ENCODE results near the gene DAPK1.

DNA sequence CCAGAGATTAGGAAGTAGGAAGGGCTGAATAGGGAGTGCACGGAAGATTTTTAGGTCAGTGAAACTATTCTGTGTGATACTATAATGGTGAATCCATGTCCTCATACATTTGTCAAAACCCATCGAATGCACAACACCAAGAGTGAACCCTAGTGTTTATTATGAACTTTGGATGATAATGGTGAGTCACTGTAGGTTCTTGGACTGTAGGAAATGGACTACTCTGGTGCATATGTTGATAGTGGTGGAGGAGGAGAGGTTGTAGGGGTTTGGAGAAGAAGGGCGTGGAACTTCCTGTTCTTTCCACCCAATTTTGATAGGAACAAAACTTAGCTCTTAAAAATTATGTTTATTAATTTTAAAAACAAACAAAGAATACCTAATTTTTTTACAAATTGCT is 242.5 kb downstream of the DAPK1 start:
- TF ChIP-seq POLR2AphosphoS5 (IDR thresholded peaks at IDR 0.05; ENCODE audit: insufficient read depth, low read depth, low read length) (no peak), EZH2 (IDR thresholded peaks at IDR 0.05; ENCODE audit: borderline replicate concordance, low read depth, low read length, severe bottlenecking) (no peak), JUN (IDR thresholded peaks at IDR 0.05; ENCODE audit: borderline replicate concordance, insufficient read depth, insufficient read length, low read depth) (no peak), GATA2 (IDR thresholded peaks at IDR 0.05; ENCODE audit: insufficient read depth, insufficient read length, low read depth, low read length) (no peak), POLR2A (IDR thresholded peaks at IDR 0.05; ENCODE audit: low read depth, low read length) (no peak), MAX (IDR thresholded peaks at IDR 0.05; ENCODE audit: insufficient read depth, insufficient read length) (no peak), MYC (IDR thresholded peaks at IDR 0.05; ENCODE audit: low read depth, low read length) (no peak)
- TF ChIP-seq, protein P1, sequence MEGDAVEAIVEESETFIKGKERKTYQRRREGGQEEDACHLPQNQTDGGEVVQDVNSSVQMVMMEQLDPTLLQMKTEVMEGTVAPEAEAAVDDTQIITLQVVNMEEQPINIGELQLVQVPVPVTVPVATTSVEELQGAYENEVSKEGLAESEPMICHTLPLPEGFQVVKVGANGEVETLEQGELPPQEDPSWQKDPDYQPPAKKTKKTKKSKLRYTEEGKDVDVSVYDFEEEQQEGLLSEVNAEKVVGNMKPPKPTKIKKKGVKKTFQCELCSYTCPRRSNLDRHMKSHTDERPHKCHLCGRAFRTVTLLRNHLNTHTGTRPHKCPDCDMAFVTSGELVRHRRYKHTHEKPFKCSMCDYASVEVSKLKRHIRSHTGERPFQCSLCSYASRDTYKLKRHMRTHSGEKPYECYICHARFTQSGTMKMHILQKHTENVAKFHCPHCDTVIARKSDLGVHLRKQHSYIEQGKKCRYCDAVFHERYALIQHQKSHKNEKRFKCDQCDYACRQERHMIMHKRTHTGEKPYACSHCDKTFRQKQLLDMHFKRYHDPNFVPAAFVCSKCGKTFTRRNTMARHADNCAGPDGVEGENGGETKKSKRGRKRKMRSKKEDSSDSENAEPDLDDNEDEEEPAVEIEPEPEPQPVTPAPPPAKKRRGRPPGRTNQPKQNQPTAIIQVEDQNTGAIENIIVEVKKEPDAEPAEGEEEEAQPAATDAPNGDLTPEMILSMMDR (IDR thresholded peaks at IDR 0.05; ENCODE audit: extremely low read depth in 1 of 2, insufficient read depth in 1 of 2, low read depth in 1 of 2, low read length in 2 of 2): no peak
